ENCODE data around the gene HAO1. TPM values are rescaled to one million over a fixed set of nuclear protein-coding genes. Genes with fewer than 3 reads are reported as not detected.

The HAO1 gene
- total and polyA plus RNA-seq, 2 donors (not counting 3 experiments of a cell fraction or from before 2014, with no cell fraction given): not detected

DNA sequence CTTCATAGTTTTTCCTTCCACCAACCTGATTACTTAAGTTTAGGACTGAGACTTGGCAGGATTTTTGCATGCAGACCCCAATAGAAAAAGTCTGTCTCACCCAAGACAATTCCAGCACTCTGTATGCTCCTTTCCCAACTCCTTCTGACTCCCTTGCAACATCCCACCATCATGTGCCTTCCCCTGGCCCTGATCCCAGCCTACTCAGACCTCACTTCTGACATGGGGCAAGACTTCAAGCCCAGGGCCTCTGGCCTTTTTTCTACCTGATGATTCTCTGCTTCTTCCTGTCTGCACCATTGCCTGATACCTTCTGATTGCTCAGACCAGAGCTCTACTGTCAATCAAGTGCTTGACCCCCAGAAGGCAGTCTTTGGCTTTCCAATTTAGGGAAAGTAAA lies 96.6 kb downstream of the HAO1 start:
- Histone ChIP-seq H3K4me3 (replicated peaks in 1 of 3; ENCODE audit: insufficient read depth in 1 of 3, low read depth in 1 of 3, low read length in 3 of 3) (no peak overlapping the region), H3K9me3 (replicated peaks; ENCODE audit: control insufficient read depth, insufficient read depth, low read length) (no peaks in the 10 kb centered on the region), H3K27me3 (ENCODE audit: control insufficient read depth in 2 of 2, insufficient read depth in 2 of 2, low read length in 2 of 2) (no peaks in the 10 kb centered on the region), H3K9ac (replicated peaks; ENCODE audit: extremely low read depth, insufficient read depth, low read length) (no peak overlapping the region), H4K20me1 (replicated peaks; ENCODE audit: control insufficient read depth, extremely low read depth, insufficient read depth, low read length) (no peaks in the 10 kb centered on the region), H2AFZ (ENCODE audit: low read depth, low read length) (no peak overlapping the region), H3K36me3 (ENCODE audit: control insufficient read depth in 2 of 2, extremely low read depth in 1 of 2, insufficient read depth in 2 of 2, low read length in 2 of 2) (no peaks in the 10 kb centered on the region), H3K79me2 (ENCODE audit: control insufficient read depth, insufficient read depth, low read length) (no peaks in the 10 kb centered on the region), H3K4me2 (ENCODE audit: insufficient read depth, low read length) (no peak overlapping the region), H3K27ac (ENCODE audit: insufficient read depth, low read depth, low read length) (no peak overlapping the region), H3K4me1 (ENCODE audit: control insufficient read depth, extremely low read depth, insufficient read depth, low read length) (peaks cover 24% of the 10 kb centered on the region), H3K9me1 (replicated peaks; ENCODE audit: control insufficient read depth, extremely low read depth, insufficient read depth, low read length) (no peaks in the 10 kb centered on the region)
- no peak for TF ChIP-seq EZH2 (IDR thresholded peaks at IDR 0.05; ENCODE audit: borderline replicate concordance, low read depth, low read length, severe bottlenecking)
- TF ChIP-seq, protein P1, sequence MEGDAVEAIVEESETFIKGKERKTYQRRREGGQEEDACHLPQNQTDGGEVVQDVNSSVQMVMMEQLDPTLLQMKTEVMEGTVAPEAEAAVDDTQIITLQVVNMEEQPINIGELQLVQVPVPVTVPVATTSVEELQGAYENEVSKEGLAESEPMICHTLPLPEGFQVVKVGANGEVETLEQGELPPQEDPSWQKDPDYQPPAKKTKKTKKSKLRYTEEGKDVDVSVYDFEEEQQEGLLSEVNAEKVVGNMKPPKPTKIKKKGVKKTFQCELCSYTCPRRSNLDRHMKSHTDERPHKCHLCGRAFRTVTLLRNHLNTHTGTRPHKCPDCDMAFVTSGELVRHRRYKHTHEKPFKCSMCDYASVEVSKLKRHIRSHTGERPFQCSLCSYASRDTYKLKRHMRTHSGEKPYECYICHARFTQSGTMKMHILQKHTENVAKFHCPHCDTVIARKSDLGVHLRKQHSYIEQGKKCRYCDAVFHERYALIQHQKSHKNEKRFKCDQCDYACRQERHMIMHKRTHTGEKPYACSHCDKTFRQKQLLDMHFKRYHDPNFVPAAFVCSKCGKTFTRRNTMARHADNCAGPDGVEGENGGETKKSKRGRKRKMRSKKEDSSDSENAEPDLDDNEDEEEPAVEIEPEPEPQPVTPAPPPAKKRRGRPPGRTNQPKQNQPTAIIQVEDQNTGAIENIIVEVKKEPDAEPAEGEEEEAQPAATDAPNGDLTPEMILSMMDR (IDR thresholded peaks at IDR 0.05; ENCODE audit: extremely low read depth in 1 of 2, insufficient read depth in 1 of 2, low read depth in 1 of 2, low read length in 2 of 2): no peak
- no peak for TF ChIP-seq POLR2A (IDR thresholded peaks at IDR 0.05; ENCODE audit: low read depth, low read length)
- no peak for TF ChIP-seq POLR2AphosphoS5 (IDR thresholded peaks at IDR 0.05; ENCODE audit: insufficient read depth, low read depth, low read length)
- no peak for TF ChIP-seq JUN (IDR thresholded peaks at IDR 0.05; ENCODE audit: borderline replicate concordance, insufficient read depth, insufficient read length, low read depth)
- no peak for TF ChIP-seq MYC (IDR thresholded peaks at IDR 0.05; ENCODE audit: low read depth, low read length)
- TF ChIP-seq FOS (IDR thresholded peaks at IDR 0.05; ENCODE audit: borderline replicate concordance, insufficient read depth, low read length): no peak
- TF ChIP-seq GATA2 (IDR thresholded peaks at IDR 0.05; ENCODE audit: insufficient read depth, insufficient read length, low read depth, low read length): no peak
- TF ChIP-seq, protein P2, sequence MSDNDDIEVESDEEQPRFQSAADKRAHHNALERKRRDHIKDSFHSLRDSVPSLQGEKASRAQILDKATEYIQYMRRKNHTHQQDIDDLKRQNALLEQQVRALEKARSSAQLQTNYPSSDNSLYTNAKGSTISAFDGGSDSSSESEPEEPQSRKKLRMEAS (IDR thresholded peaks at IDR 0.05; ENCODE audit: insufficient read depth, insufficient read length): no peak
- POLR2A ChIA-PET: interaction anchor here (1.1 kb wide), 1 partner anchor 40 kb away, joined by 3 read pairs; no protein-coding TSS in a partner anchor
- intact Hi-C loops (cut with micrococcal nuclease) (no loop called here), dilution Hi-C loops (cut with MboI; ENCODE audit: extremely low pct_ligation_motif_present, low sequenced_read_pairs) (no loop called here)
- CTCF ChIA-PET: interaction anchor here (0.8 to 3.6 kb wide), 2 partner anchors 11 to 16 kb away, joined by 3 to 18 read pairs; no protein-coding TSS in a partner anchor
- DNase-seq (ENCODE audit: low read depth, low spot score) (no peak), FAIRE-seq (no peak)
- BruUV-seq (replicated peaks): no TSS peak

All from endothelial cell of umbilical vein (primary cell).